ENCODE results near the gene SMOC2. TPM values are rescaled to one million over a fixed set of nuclear protein-coding genes. Genes with fewer than 3 reads are reported as not detected.

SMOC2 gene
- total RNA-seq, 2 donors from 2014 or later, result 25.6 to 29.6 TPM

DNA sequence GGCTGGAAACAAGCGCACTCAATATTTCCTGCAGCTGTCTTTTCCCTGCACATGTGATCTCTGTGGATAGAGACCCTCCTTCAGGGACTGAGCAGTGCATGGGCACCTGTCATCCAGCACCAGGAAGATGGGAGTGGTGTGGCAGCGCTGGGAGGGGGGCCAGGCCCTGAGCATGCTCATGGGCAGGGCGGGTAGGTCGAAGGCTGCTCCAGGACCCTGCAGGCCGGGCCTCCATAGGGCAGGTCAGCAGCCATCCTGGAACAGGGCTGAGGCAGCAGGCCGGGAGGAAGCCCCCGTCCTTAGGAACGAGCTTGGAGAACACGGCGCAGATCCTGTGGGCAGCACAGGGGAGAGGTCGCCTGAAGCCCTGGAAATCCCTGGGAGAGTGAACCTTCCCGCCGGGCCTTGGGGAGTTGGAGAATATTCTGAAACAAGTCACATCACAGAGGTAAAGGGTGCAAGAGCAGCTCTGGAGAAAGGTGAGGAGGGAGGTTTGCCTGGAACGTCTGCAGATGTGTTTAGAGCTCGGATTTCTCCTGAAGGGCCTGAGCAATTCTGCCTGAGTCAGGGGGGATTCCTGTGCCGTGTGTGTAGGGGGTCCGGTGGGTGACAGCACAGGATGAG, 133.2 kb downstream of the SMOC2 start:
- Histone ChIP-seq H3K9me3 (no peaks in the 10 kb centered on the region), H3K9ac (ENCODE audit: low read depth in 2 of 2, low read length in 2 of 2) (no peak overlapping the region), H3K27ac (no peak overlapping the region), H3K36me3 (no peaks in the 10 kb centered on the region), H3K27me3 (no peaks in the 10 kb centered on the region), H3K4me1 (no peaks in the 10 kb centered on the region), H3K4me3 (no peak overlapping the region)
- intact Hi-C loops (cut with DNase I), result no loop called here
- DNase-seq, result no peak
- TF ChIP-seq, protein P1, sequence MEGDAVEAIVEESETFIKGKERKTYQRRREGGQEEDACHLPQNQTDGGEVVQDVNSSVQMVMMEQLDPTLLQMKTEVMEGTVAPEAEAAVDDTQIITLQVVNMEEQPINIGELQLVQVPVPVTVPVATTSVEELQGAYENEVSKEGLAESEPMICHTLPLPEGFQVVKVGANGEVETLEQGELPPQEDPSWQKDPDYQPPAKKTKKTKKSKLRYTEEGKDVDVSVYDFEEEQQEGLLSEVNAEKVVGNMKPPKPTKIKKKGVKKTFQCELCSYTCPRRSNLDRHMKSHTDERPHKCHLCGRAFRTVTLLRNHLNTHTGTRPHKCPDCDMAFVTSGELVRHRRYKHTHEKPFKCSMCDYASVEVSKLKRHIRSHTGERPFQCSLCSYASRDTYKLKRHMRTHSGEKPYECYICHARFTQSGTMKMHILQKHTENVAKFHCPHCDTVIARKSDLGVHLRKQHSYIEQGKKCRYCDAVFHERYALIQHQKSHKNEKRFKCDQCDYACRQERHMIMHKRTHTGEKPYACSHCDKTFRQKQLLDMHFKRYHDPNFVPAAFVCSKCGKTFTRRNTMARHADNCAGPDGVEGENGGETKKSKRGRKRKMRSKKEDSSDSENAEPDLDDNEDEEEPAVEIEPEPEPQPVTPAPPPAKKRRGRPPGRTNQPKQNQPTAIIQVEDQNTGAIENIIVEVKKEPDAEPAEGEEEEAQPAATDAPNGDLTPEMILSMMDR (IDR thresholded peaks at IDR 0.05), result no peak

DNA sequence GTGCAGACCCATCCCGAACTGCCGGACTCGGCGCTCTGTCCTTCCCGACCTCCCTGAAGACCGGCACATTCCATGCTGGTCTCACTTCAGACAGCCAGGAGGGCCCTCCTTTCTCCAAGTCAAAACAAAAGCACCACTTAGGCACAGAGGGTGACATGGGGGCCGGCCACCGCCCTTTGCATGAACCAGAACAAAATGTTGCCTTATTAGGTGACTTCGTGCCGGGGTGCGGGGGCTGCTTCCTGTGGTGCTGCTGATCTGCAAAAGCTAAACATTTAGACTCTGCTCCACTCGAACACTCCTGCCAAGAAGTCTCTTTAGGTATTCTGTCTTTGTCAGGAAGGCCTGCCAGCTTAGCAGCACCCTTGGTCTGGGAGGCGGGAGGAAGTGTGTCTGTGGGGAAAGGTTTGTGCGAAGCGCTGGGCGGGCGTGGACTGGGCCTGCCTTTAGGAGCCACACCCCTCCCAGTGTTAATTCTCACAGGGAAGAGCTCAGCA, 133.8 kb downstream of the SMOC2 start:
- TF ChIP-seq, protein P1 (IDR thresholded peaks at IDR 0.05), result no peak
- Histone ChIP-seq H3K36me3 (no peaks in the 10 kb centered on the region), H3K9ac (ENCODE audit: low read depth in 2 of 2, low read length in 2 of 2) (no peak overlapping the region), H3K27me3 (no peaks in the 10 kb centered on the region), H3K9me3 (no peaks in the 10 kb centered on the region), H3K4me1 (no peaks in the 10 kb centered on the region), H3K27ac (no peak overlapping the region), H3K4me3 (no peak overlapping the region)
- intact Hi-C loops (cut with DNase I), result no loop called here
- DNase-seq, result peak; percentile 37

DNA sequence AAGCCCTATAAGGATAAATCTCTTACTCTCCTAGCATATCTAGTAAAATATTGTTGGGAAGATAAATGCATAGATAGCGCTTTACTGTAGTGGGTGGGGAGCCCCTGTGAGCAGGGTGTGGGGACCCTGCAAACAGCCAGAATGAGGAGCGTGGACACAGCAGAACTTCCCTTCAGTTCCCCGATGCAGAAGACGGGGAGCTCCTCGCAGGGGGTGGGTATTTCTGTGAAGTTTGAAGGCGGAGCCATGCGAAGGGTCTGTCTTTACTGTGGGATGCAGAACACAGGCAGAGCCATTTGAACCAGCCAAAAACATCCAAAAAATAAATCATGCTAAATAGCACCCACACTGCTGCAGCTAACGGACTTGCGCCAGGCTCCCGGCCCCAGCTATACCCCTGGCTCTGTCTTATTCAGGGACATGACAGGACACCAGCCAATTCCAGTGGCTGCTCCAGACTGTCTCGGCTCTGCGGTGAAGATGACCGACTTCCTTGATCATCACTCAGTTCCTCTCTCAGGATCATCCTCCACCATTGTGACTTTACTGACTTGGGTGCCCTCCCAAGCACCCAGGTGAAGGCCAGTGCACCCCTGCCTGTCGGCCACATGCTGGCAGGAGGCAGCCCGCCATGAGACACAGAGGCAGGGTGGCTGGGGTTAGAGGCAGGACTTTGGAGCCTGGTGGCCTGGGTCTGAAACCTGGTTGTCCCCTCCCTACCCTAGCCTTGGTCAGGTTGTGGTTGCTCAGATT, 134.5 kb downstream of the SMOC2 start:
- H3K27ac ChIP-seq, result no peak overlapping the region
- intact Hi-C loops (cut with DNase I), result no loop called here
- no peak overlapping the region for H3K4me3 ChIP-seq
- H3K36me3 ChIP-seq, result no peaks in the 10 kb centered on the region
- H3K4me1 ChIP-seq, result no peaks in the 10 kb centered on the region
- H3K9me3 ChIP-seq, result no peaks in the 10 kb centered on the region
- no peak overlapping the region for H3K9ac ChIP-seq (ENCODE audit: low read depth in 2 of 2, low read length in 2 of 2)
- DNase-seq, result no peak
- no peaks in the 10 kb centered on the region for H3K27me3 ChIP-seq
- TF ChIP-seq, protein P1 (IDR thresholded peaks at IDR 0.05), result no peak

DNA sequence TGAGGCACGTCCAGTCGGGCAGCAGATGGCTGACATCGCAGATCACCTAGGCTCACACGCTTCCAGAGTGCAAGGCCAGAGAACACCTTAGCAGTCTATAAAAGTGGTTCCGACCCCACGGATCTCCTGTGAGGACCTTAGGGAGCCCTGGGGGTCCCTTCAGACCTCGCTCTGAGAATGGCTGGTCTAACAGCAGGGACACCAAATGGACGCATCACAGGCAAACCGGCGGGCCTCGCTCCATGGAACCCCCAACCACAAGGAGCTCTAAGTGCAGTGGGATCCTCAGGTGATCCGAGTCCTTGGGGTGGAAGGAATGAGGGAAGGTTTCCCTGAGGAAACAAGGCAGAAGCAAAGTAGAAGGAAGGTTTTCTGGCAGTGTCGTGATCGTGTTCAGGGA, 135.4 kb downstream of the SMOC2 start:
- intact Hi-C loops (cut with DNase I), result no loop called here
- DNase-seq, result no peak
- no peaks in the 10 kb centered on the region for H3K27me3 ChIP-seq
- no peaks in the 10 kb centered on the region for H3K9me3 ChIP-seq
- H3K9ac ChIP-seq (ENCODE audit: low read depth in 2 of 2, low read length in 2 of 2), result no peak overlapping the region
- H3K4me1 ChIP-seq, result no peaks in the 10 kb centered on the region
- no peaks in the 10 kb centered on the region for H3K36me3 ChIP-seq
- no peak overlapping the region for H3K4me3 ChIP-seq
- TF ChIP-seq, protein P1 (IDR thresholded peaks at IDR 0.05), result no peak
- no peak overlapping the region for H3K27ac ChIP-seq

DNA sequence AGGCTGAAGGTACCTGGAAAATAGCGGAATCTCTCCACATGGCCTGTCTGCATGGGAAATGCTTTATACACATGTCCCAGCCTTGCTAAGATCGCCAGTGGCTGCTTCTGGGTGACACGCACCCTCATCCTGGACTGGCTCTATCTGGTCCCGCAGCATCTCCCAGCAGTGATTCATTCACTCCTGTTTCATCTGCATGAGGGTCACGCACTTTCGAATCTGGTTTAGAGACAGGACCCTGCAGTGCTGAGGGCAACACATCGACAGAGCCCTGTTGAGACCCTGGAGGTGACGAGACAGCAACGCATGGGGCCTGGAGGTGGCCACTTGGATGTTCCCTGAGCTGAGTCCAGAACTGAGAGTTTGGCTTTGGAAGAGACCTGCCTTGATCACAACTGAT, 136.5 kb downstream of the SMOC2 start:
- no peak overlapping the region for H3K27ac ChIP-seq
- DNase-seq, result no peak
- H3K4me3 ChIP-seq, result no peak overlapping the region
- intact Hi-C loops (cut with DNase I), result no loop called here
- no peak overlapping the region for H3K9ac ChIP-seq (ENCODE audit: low read depth in 2 of 2, low read length in 2 of 2)
- no peaks in the 10 kb centered on the region for H3K36me3 ChIP-seq
- no peaks in the 10 kb centered on the region for H3K9me3 ChIP-seq
- no peaks in the 10 kb centered on the region for H3K4me1 ChIP-seq
- TF ChIP-seq, protein P1 (IDR thresholded peaks at IDR 0.05), result no peak
- H3K27me3 ChIP-seq, result no peaks in the 10 kb centered on the region
